Measurements from ENCODE around the gene ZNF37A.
"Not testable (repeated sequence)": the region's sequence is repeated elsewhere in the genome, so short reads cannot be mapped to it uniquely, and the experiment has no call there.

The ZNF37A gene

GRCh38 chr10:38094158-38094926 lies at the start of gene ZNF37A:
ZNF37A (plus strand) TSS chr10:38094337; CDS start chr10:38096618, 2,281 bp downstream.
- DNase-seq: peak; percentile 92

- no peak for DNase-seq
These were observed 49.0 kb upstream of the ZNF37A start for GRCh38 chr10:38045129-38045528.

- no peak for DNase-seq
These were observed 46.5 kb upstream of the ZNF37A start for GRCh38 chr10:38047666-38048065.

- no peak for DNase-seq
These were observed 43.9 kb upstream of the ZNF37A start for GRCh38 chr10:38050212-38050611.

GRCh38 chr10:38054361-38054797 lies 39.8 kb upstream of the ZNF37A start:
- DNase-seq: no peak

GRCh38 chr10:38055274-38055894 lies 38.8 kb upstream of the ZNF37A start:
- not testable (repeated sequence) for DNase-seq

- DNase-seq: not testable (repeated sequence)
These were observed 24.5 kb upstream of the ZNF37A start for GRCh38 chr10:38069663-38070062.

GRCh38 chr10:38070501-38070900 lies 23.6 kb upstream of the ZNF37A start:
- DNase-seq: no peak

- DNase-seq: no peak
These were observed 21.6 kb upstream of the ZNF37A start for GRCh38 chr10:38072552-38072951.

- no peak for DNase-seq
These were observed 17.4 kb upstream of the ZNF37A start for GRCh38 chr10:38076687-38077086.

- not testable (repeated sequence) for DNase-seq
These were observed 819 bp upstream of the ZNF37A start for GRCh38 chr10:38093318-38093717.

GRCh38 chr10:38093816-38094157 lies 350 bp upstream of the ZNF37A start:
- no peak for DNase-seq

GRCh38 chr10:38094927-38095574 lies 914 bp downstream of the ZNF37A start:
- DNase-seq: peak; percentile 3

GRCh38 chr10:38102880-38103279 lies 8.7 kb downstream of the ZNF37A start:
- no peak for DNase-seq

GRCh38 chr10:38103756-38104155 lies 9.6 kb downstream of the ZNF37A start:
- DNase-seq: no peak

GRCh38 chr10:38112159-38112558 lies 18.0 kb downstream of the ZNF37A start:
- no peak for DNase-seq

- no peak for DNase-seq
These were observed 24.1 kb downstream of the ZNF37A start for GRCh38 chr10:38118072-38118807.

- no peak for DNase-seq
These were observed 24.9 kb downstream of the ZNF37A start for GRCh38 chr10:38119038-38119437.

- DNase-seq: no peak
These were observed 33.7 kb downstream of the ZNF37A start for GRCh38 chr10:38127812-38128211.

GRCh38 chr10:38143587-38143986 lies 49.5 kb downstream of the ZNF37A start:
- no peak for DNase-seq

GRCh38 chr10:38146579-38147333 lies 52.6 kb downstream of the ZNF37A start:
- DNase-seq: no peak

- DNase-seq: no peak
These were observed 53.5 kb downstream of the ZNF37A start for GRCh38 chr10:38147686-38148085.
